Stimulated activated CD8-positive, alpha-beta memory T cell treated with anti-CD3 and anti-CD28 coated beads, Interleukin-4, amount 100 ng/mL, for 4 hours (primary cell): Measurements from ENCODE around the gene KATNBL1.
"Not testable (repeated sequence)": the region's sequence is repeated elsewhere in the genome, so short reads cannot be mapped to it uniquely, and the experiment has no call there.

Source experiments
- DNase-seq, 2 donors: peaks; one replicate each; pipeline ENCODE4 v3.0.0-alpha.2; 2020; ENCODE audit warnings: low read depth in 2 of 2, low spot score in 1 of 2

Gene KATNBL1

DNA sequence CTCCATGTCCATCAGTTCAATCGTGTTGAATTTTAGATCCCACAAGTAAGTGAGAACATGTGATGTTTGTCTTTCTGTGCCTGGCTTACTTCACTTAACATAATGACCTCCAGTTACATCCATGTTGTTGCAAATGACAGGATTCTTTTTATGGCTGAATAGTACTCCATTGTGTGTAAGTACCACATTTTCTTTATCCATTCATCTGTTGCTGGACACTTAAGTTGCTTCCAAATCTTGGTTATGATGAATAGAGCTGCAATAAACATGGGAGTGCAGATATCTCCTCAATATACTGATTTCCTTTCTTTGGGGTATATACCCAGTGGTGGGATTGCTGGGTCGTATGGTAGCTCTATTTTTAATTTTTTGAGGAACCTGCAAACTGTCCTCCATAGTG is 89.5 kb downstream of the KATNBL1 start:
- DNase-seq, result not testable (repeated sequence)

- DNase-seq, result no peak
Measured at GRCh38 chr15:34119291-34119690, 90.6 kb downstream of the KATNBL1 start.

DNA sequence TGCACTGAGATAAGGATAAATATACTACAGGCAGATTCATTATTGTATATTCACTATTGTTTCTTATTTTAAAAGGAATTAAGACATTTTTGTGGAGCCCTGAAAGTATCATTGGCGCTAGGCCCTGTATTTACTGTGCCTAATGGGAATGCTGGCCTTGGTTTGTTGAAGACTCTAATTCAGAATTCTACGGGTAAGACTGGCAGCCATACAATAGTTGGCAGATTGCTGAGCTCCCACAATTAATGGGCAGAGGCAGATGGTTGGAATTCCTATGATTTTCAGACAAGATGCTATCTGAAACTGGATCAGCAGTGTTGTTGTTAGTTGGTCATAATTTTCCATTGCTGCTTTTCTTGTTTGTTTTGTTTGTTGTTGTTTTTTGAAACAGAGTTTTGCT is 93.3 kb downstream of the KATNBL1 start:
- no peak for DNase-seq

DNA sequence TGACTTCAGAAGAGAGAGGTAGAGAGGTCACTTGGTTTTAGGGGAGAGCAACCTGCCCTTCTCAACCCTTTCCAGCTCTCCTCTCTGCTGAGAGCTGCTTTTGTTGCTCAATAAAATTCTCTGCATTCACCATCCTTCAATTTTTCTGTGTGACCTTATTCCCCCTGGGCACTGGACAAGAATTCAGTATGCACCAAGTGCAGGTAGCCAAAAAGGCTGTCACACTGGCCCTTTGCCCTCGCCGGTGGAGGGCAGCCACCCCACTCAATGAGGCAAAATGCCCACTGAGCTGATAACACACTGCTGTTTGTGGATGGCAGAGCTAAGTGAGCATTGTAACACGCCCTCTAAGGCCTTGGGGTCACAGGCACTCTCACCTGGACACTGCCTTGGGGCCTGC is 95.2 kb downstream of the KATNBL1 start:
- DNase-seq, result no peak

DNA sequence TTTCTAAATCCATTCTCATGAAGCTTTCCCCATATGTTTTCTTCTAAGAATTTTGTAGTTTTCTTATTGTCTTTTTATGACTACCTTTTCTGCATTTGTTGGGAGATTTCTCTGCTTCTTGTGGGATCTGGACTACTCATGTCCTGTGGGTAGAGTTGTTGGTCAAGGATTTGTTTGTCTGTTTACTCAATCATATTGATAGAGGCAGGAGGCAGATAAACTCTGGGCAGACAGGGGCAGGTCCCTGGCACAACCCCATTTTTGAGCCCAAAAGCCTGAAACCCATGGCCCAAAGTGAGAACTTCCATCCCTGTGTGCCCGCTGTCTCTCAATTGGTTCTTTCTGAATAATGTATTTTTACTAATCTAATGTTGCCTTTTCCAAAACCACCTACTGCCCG is 95.7 kb downstream of the KATNBL1 start:
- no peak for DNase-seq

DNA sequence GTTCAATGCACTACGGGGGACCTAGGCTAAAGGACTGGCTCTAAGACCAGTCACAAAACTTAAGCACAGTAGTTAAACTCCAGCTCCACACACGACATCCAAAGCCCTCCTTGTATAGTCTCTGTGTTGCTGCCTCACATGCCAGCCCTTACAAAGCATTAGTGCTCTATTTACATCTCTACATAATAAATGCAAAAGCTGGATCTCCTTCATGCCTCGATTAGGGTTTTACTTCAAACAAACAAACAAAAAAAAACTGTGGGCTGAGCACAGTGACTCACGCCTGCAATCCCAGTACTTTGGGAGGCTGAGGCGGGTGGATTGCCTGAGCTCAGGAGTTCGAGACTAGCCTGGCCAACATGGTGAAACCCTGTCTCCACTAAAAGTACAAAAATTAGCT is 98.4 kb downstream of the KATNBL1 start:
- no peak for DNase-seq

- no peak for DNase-seq
Measured at GRCh38 chr15:34109797-34110663, 99.9 kb downstream of the KATNBL1 start.

GRCh38 chr15:34107315-34107714 is 102.6 kb downstream of the KATNBL1 start:
- no peak for DNase-seq

DNA sequence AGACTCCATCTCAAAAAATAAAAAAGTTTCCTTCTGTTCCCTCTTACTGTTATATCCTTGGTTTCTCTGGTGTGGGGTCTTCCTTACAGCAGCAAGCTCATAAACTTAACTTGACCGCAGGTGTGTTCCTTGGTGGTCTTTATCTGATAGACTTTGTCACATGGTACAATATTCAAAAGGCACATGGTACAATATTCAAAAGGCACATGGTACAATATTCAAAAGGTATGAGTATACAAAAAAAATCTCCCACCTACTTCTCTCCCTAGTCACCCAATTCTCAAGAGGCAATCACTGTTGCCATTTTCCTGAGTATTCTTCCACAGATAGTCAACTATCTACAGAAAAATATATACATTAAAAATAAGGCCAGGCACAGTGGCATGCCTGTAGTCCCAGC is 103.5 kb downstream of the KATNBL1 start:
- no peak for DNase-seq

DNA sequence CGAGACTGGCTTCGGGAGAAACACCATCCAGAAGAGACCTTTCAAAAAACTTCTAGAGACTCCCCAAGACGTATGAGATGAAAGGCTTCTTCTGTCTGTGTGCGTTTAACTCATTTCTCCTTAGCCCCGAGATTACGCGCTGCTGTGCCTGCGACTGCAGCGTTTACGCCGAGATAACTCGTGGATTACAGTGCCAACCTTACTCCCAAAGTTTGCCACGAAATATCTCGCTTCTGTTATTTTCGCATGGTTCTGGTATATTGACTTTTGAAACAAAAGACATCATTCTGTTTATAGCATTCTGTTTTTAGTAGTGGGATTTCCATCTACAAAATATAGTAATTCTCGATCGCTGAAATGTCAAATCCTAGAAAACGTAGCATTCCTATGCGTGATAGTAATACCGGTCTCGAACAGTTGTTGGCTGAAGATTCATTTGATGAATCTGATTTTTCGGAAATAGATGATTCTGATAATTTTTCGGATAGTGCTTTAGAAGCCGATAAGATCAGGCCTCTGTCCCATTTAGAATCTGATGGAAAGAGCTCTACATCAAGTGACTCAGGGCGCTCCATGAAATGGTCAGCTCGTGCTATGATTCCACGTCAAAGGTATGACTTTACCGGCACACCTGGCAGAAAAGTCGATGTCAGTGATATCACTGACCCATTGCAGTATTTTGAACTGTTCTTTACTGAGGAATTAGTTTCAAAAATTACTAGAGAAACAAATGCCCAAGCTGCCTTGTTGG is 107.5 kb downstream of the KATNBL1 start:
- no peak for DNase-seq

- peak; percentile 98 for DNase-seq
Measured at GRCh38 chr15:34101366-34102174, 108.3 kb downstream of the KATNBL1 start, which contains the start of the genes EMC7 and PGBD4. Gene EMC7 (minus strand): TSS chr15:34101862. CDS start chr15:34101839, 23 bp downstream. Gene PGBD4 (plus strand): TSS chr15:34102083. CDS start chr15:34102532, 449 bp downstream.

- DNase-seq, result no peak
Measured at GRCh38 chr15:34099914-34100313, 110.0 kb downstream of the KATNBL1 start.
